Keratinocyte (primary cell): ENCODE results near the gene SH2D6. TPM values are rescaled to one million over a fixed set of nuclear protein-coding genes. Genes with fewer than 3 reads are reported as not detected.

Source experiments
- DNase-seq: peaks from one replicate; pipeline ENCODE4 v3.0.0-alpha.2; 2011; ENCODE audit warnings: low read depth, missing footprints, low spot score
- FAIRE-seq: peaks from 2 replicates; lab custom pipeline; 2011; peaks lifted over from hg19 to GRCh38; lab: Jason Lieb, UNC
- H2AFZ ChIP-seq: 2 replicates; pipeline ENCODE4 v1.6.0; 2012; ENCODE audit warnings: low read length, control low read depth, inconsistent platforms; ENCODE audit not compliant: control insufficient read depth
- H3K27ac ChIP-seq: 2 replicates; pipeline ENCODE4 v1.5.1; 2011; ENCODE audit warnings: low read length; ENCODE audit not compliant: control insufficient read depth, insufficient read depth
- H3K27me3 ChIP-seq: 3 replicates; pipeline ENCODE4 v1.6.0; 2011; ENCODE audit warnings: low read length; ENCODE audit not compliant: control insufficient read depth, insufficient read depth; ENCODE audit errors: extremely low read depth
- H3K36me3 ChIP-seq, 2 experiments: 2 replicates in 1 of 2; 3 replicates in 1 of 2; pipeline ENCODE4 v1.5.1; 2011; ENCODE audit warnings: low read length in 2 of 2, mild to moderate bottlenecking in 1 of 2; ENCODE audit not compliant: control insufficient read depth in 2 of 2, insufficient read depth in 2 of 2; ENCODE audit errors: extremely low read depth in 1 of 2
- H3K4me1 ChIP-seq: 3 replicates; pipeline ENCODE4 v1.5.1; 2011; ENCODE audit warnings: low read length; ENCODE audit not compliant: control insufficient read depth, insufficient read depth; ENCODE audit errors: extremely low read depth
- H3K4me2 ChIP-seq: 3 replicates; pipeline ENCODE4 v1.6.0; 2011; ENCODE audit warnings: low read depth, low read length; ENCODE audit not compliant: control insufficient read depth, insufficient read depth; ENCODE audit errors: extremely low read depth
- H3K4me3 ChIP-seq, 3 experiments: fragments of 200-600 bp in 1 of 3; sonication (generic) in 1 of 3; 2 replicates in 2 of 3; 3 replicates in 1 of 3; pipeline ENCODE4 v1.5.1; 2011 to 2016; ENCODE audit warnings: low read length in 3 of 3, mild to moderate bottlenecking in 3 of 3, control low read depth in 2 of 3, inconsistent platforms in 1 of 3, low read depth in 1 of 3, mixed read lengths in 1 of 3, mixed run types in 1 of 3, moderate library complexity in 1 of 3; ENCODE audit not compliant: control insufficient read depth in 2 of 3, insufficient read depth in 2 of 3; ENCODE audit errors: extremely low read depth in 1 of 3
- H3K79me2 ChIP-seq: 2 replicates; pipeline ENCODE4 v1.6.0; 2012; ENCODE audit warnings: low read length; ENCODE audit not compliant: control insufficient read depth, insufficient read depth
- H3K9ac ChIP-seq: 3 replicates; pipeline ENCODE4 v1.6.0; 2011; ENCODE audit warnings: low read length; ENCODE audit not compliant: control insufficient read depth, insufficient read depth; ENCODE audit errors: extremely low read depth
- H3K9me1 ChIP-seq: 3 replicates; pipeline ENCODE4 v1.6.0; 2011; ENCODE audit warnings: low read length; ENCODE audit not compliant: control insufficient read depth, insufficient read depth; ENCODE audit errors: extremely low read depth
- H3K9me3 ChIP-seq: 2 replicates; pipeline ENCODE4 v1.5.1; 2012; ENCODE audit warnings: low read depth, low read length; ENCODE audit not compliant: control insufficient read depth
- H4K20me1 ChIP-seq: 3 replicates; pipeline ENCODE4 v1.6.0; 2011; ENCODE audit warnings: low read length; ENCODE audit not compliant: control insufficient read depth, insufficient read depth; ENCODE audit errors: extremely low read depth
- CTCF ChIP-seq, 3 experiments: IDR thresholded peaks in 1 of 3; conservative IDR thresholded peaks in 1 of 3; optimal IDR thresholded peaks in 1 of 3; 2 replicates in 2 of 3; 3 replicates in 1 of 3; pipeline versions ENCODE3 to v1.5.1; 2011; ENCODE audit warnings: low read length in 3 of 3, mild to moderate bottlenecking in 3 of 3, moderate library complexity in 2 of 3, control low read depth in 1 of 3, inconsistent platforms in 1 of 3; ENCODE audit not compliant: insufficient read depth in 2 of 3; ENCODE audit errors: extremely low read depth in 1 of 3
- EZH2 ChIP-seq: IDR thresholded peaks from one replicate; pipeline ENCODE4 v1.6.1; 2012; ENCODE audit warnings: inconsistent platforms, mild to moderate bottlenecking, low read length, moderate library complexity
- dilution Hi-C: fragments of 300-500 bp; cut with MboI; formaldehyde crosslinking; loops from one replicate; pipeline ENCODE4 v1.7.0; 2020; ENCODE audit warnings: low sequenced_read_pairs; ENCODE audit not compliant: extremely low pct_ligation_motif_present
- polyA plus RNA-seq, 5 experiments: library from polyadenylated mRNA; depleted of rRNA in 3 of 5; stranded (reverse) in 3 of 5; stranded (forward) in 1 of 5; unstranded in 1 of 5; fragments of >200 nt; gene quantifications; 1 replicate in 1 of 5; 2 replicates in 3 of 5; 3 replicates in 1 of 5; pipeline versions ENCODE4 v1.2.1 to v1.2.3, GENCODE V29; 2011 to 2012; ENCODE audit warnings: missing spikeins in 2 of 5, low read depth in 1 of 5, low replicate concordance in 1 of 5

Gene SH2D6
- polyA plus RNA-seq, 1 donor (not counting 4 experiments of a cell fraction or from before 2014, with no cell fraction given): 0.10 TPM

- dilution Hi-C loops: no loop called here
- no peaks in the 10 kb centered on the region for H3K9me3 ChIP-seq
- no peak overlapping the region for H3K27ac ChIP-seq
- H3K27me3 ChIP-seq: no peaks in the 10 kb centered on the region
- no peaks in the 10 kb centered on the region for H3K36me3 ChIP-seq
- no peaks in the 10 kb centered on the region for H3K79me2 ChIP-seq
- H2AFZ ChIP-seq: no peak overlapping the region
- DNase-seq (no peak), FAIRE-seq (no peak)
- H3K9ac ChIP-seq: no peak overlapping the region
- no peak for TF ChIP-seq CTCF (optimal IDR thresholded peaks at IDR 0.05 in 1 of 3, IDR thresholded peaks at IDR 0.05 in 1 of 3, conservative IDR thresholded peaks at IDR 0.05 in 1 of 3; ENCODE audit: extremely low read depth in 1 of 3, insufficient read depth in 2 of 3, low read length in 3 of 3)
- no peak for TF ChIP-seq EZH2
- H3K4me3 ChIP-seq: no peak overlapping the region
- no peaks in the 10 kb centered on the region for H4K20me1 ChIP-seq
- peaks cover 33% of the 10 kb centered on the region for H3K4me1 ChIP-seq
- no peak overlapping the region for H3K4me2 ChIP-seq
- H3K9me1 ChIP-seq: no peaks in the 10 kb centered on the region
Measured at GRCh38 chr2:85376291-85377065, 42.0 kb upstream of the SH2D6 start.

- H3K36me3 ChIP-seq: no peaks in the 10 kb centered on the region
- H3K4me3 ChIP-seq: no peak overlapping the region
- no peaks in the 10 kb centered on the region for H3K27me3 ChIP-seq
- H3K9me1 ChIP-seq: no peaks in the 10 kb centered on the region
- H3K4me2 ChIP-seq: peak overlapping the region; percentile 29
- no peaks in the 10 kb centered on the region for H4K20me1 ChIP-seq
- DNase-seq (no peak), FAIRE-seq (no peak)
- H3K79me2 ChIP-seq: no peaks in the 10 kb centered on the region
- H3K9ac ChIP-seq: no peak overlapping the region
- H3K27ac ChIP-seq: no peak overlapping the region
- H3K4me1 ChIP-seq: peaks cover 33% of the 10 kb centered on the region
- no peak overlapping the region for H2AFZ ChIP-seq
- no peaks in the 10 kb centered on the region for H3K9me3 ChIP-seq
- dilution Hi-C loops: no loop called here
- TF ChIP-seq EZH2: no peak
- TF ChIP-seq CTCF (optimal IDR thresholded peaks at IDR 0.05 in 1 of 3, IDR thresholded peaks at IDR 0.05 in 1 of 3, conservative IDR thresholded peaks at IDR 0.05 in 1 of 3; ENCODE audit: extremely low read depth in 1 of 3, insufficient read depth in 2 of 3, low read length in 3 of 3): no peak
Measured at GRCh38 chr2:85377083-85377482, 41.4 kb upstream of the SH2D6 start.
